Calu3 (cell line): ENCODE data around the gene THAP12. TPM values are rescaled to one million over a fixed set of nuclear protein-coding genes. Genes with fewer than 3 reads are reported as not detected.

Experiments used
- BruUV-seq: library from RNA; stranded (reverse); fragments of 400-500 nt; replicated peaks from 2 replicates; lab custom pipeline; 2021; lab: Mats Ljungman, UMichigan
- CTCF ChIA-PET: fragments of 300-600 bp; sonication (Branson Sonifier 250); formaldehyde crosslinking; loops from one replicate; lab custom pipeline; 2022; ENCODE audit warnings: antibody characterized with exemption; lab: Charles Lee
- DNase-seq: peaks from one replicate; pipeline ENCODE4 v3.0.0; 2022
- H3K27ac Mint-ChIP-seq: one replicate; pipeline ENCODE4 v1.8.0; 2022; ENCODE audit warnings: mixed read lengths; ENCODE audit not compliant: unreplicated experiment
- H3K27me3 Mint-ChIP-seq: one replicate; pipeline ENCODE4 v1.8.0; 2022; ENCODE audit warnings: mixed read lengths; ENCODE audit not compliant: unreplicated experiment
- H3K36me3 Mint-ChIP-seq: one replicate; pipeline ENCODE4 v1.8.0; 2022; ENCODE audit warnings: mild to moderate bottlenecking, moderate library complexity, mixed read lengths; ENCODE audit not compliant: insufficient read depth, unreplicated experiment
- H3K4me1 Mint-ChIP-seq: one replicate; pipeline ENCODE4 v1.8.0; 2022; ENCODE audit warnings: mild to moderate bottlenecking, low read depth, mixed read lengths; ENCODE audit not compliant: unreplicated experiment
- H3K4me3 Mint-ChIP-seq: one replicate; pipeline ENCODE4 v1.8.0; 2022; ENCODE audit warnings: mild to moderate bottlenecking, low read depth, moderate library complexity, mixed read lengths; ENCODE audit not compliant: unreplicated experiment
- H3K9me3 Mint-ChIP-seq: one replicate; pipeline ENCODE4 v1.8.0; 2022; ENCODE audit warnings: low read depth, mixed read lengths; ENCODE audit not compliant: unreplicated experiment
- intact Hi-C: fragments of 100-400 bp; cut with micrococcal nuclease; formaldehyde crosslinking; loops from one replicate; pipeline ENCODE4 v1.10.0; 2022; ENCODE audit not compliant: unreplicated experiment
- total RNA-seq: library from RNA; stranded (reverse); gene quantifications from 2 replicates; pipeline ENCODE4 v1.2.3, GENCODE V29; 2022
- TF ChIP-seq, protein P1 (sequence below): fragments of 200-600 bp; IDR thresholded peaks from one replicate; pipeline ENCODE4 v1.8.0; 2022; ENCODE audit warnings: antibody characterized with exemption; ENCODE audit not compliant: unreplicated experiment

Gene THAP12
- total RNA-seq, 1 experiment from 2014 or later = 49.2 TPM

DNA sequence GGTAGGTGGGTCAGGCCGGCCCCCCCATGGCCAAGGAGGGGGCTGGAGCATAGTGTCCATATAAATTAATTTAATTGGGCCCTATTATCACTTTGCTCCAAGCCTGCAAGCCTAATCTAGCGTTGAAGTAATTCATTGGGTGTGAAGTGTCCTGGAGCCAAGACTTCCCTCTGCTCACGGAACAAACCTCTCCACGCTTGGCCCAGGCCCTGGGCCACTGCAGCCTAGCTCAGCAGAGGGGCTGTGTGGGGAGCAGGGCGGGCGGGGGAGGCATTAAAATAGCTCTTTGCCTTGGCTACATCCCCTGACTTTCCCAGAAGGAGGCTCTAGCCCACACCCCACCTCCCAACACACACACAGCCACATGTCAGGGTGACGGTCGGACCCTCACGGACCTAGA, 73.5 kb downstream of the THAP12 start:
- no TSS peak for BruUV-seq
- Mint-ChIP-seq H3K36me3 (no peaks in the 10 kb centered on the region), H3K27ac (no peak overlapping the region), H3K4me3 (no peak overlapping the region), H3K4me1 (no peaks in the 10 kb centered on the region), H3K27me3 (peaks cover 62% of the 10 kb centered on the region), H3K9me3 (no peaks in the 10 kb centered on the region)
- DNase-seq = no peak
- CTCF ChIA-PET = no interaction called here
- intact Hi-C loops = no loop called here
- TF ChIP-seq, protein P1, sequence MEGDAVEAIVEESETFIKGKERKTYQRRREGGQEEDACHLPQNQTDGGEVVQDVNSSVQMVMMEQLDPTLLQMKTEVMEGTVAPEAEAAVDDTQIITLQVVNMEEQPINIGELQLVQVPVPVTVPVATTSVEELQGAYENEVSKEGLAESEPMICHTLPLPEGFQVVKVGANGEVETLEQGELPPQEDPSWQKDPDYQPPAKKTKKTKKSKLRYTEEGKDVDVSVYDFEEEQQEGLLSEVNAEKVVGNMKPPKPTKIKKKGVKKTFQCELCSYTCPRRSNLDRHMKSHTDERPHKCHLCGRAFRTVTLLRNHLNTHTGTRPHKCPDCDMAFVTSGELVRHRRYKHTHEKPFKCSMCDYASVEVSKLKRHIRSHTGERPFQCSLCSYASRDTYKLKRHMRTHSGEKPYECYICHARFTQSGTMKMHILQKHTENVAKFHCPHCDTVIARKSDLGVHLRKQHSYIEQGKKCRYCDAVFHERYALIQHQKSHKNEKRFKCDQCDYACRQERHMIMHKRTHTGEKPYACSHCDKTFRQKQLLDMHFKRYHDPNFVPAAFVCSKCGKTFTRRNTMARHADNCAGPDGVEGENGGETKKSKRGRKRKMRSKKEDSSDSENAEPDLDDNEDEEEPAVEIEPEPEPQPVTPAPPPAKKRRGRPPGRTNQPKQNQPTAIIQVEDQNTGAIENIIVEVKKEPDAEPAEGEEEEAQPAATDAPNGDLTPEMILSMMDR = no peak

DNA sequence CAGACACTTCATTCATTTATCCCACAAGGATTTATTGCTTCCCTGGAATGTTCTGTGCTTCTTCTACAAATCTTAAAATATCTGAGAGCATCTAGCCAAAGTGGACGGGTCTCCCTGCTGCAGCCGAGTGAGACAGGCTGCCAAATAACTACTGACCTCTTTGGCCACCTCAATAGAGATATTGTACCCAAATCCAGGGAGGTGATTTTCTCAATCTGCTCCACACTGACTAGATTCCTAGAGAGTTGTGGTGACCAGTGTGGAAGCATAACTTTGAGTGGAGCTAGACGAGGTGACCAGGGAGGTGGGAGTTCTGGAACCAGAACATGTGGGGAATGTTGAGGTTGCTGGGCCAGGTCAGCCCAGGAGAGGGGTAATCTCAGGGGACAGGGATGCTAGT, 77.5 kb downstream of the THAP12 start:
- no TSS peak for BruUV-seq
- Mint-ChIP-seq H3K27ac (no peak overlapping the region), H3K36me3 (no peaks in the 10 kb centered on the region), H3K4me1 (no peaks in the 10 kb centered on the region), H3K4me3 (no peak overlapping the region), H3K9me3 (no peaks in the 10 kb centered on the region), H3K27me3 (peaks cover 65% of the 10 kb centered on the region)
- intact Hi-C loops = no loop called here
- no peak for DNase-seq
- TF ChIP-seq, protein P1 = no peak
- CTCF ChIA-PET = interaction anchor here (1.1 kb wide), 1 partner anchor 12 kb away, joined by 3 read pairs; no protein-coding TSS in a partner anchor

DNA sequence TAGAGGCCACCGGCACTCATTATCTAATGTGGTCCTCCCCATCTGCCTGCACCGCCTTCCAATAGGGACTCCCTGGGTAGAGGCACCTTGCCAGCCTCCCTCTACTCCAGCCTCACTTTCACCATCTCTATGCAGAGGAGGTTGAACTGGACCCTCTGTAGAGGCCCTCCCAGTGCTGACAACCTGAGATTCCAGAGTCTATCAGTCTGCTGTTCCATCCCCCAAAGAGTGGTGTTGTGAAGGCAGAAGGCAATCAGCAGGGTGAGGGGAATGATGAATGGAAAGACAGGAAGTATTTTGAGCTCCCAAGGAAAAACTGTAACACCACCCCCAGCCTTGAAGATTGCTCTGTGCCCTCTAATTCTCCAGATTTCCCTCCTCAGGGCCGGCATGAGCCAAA, 77.9 kb downstream of the THAP12 start:
- no peak overlapping the region for H3K27ac Mint-ChIP-seq
- no peak for DNase-seq
- no peaks in the 10 kb centered on the region for H3K36me3 Mint-ChIP-seq
- BruUV-seq = no TSS peak
- H3K4me3 Mint-ChIP-seq = no peak overlapping the region
- H3K9me3 Mint-ChIP-seq = no peaks in the 10 kb centered on the region
- TF ChIP-seq, protein P1 = no peak
- intact Hi-C loops = no loop called here
- peaks cover 66% of the 10 kb centered on the region for H3K27me3 Mint-ChIP-seq
- CTCF ChIA-PET = interaction anchor here (0.6 kb wide), 1 partner anchor 772 kb away, joined by 3 read pairs; no protein-coding TSS in a partner anchor
- H3K4me1 Mint-ChIP-seq = no peaks in the 10 kb centered on the region

Other genes with a start within 250 kb of the THAP12 start
- gene WNT11, start 174.6 kb downstream of the THAP12 start, total RNA-seq = not detected in 2 replicates
- 6.7 and 7.2 TPM in 2 replicates for gene GVQW3, start 191 bp upstream of the THAP12 start, total RNA-seq
- 27.5 and 30.0 TPM in 2 replicates for gene EMSY, start 63.9 kb upstream of the THAP12 start, total RNA-seq